Kidney tubule cell (primary cell): ENCODE data around the gene DLG1.
"Not testable (repeated sequence)": the region's sequence is repeated elsewhere in the genome, so short reads cannot be mapped to it uniquely, and the experiment has no call there.

Experiments
- DNase-seq: peaks from one replicate; pipeline ENCODE4 v3.0.0-alpha.2; 2018; ENCODE audit warnings: low spot score

DLG1 gene

GRCh38 chr3:197209366-197210260 is 88.8 kb downstream of the DLG1 start:
- peak; percentile 19 for DNase-seq

GRCh38 chr3:197206913-197207312 is 91.5 kb downstream of the DLG1 start:
- no peak for DNase-seq

- DNase-seq: no peak
Observed at GRCh38 chr3:197205675-197206074, 92.7 kb downstream of the DLG1 start.

- DNase-seq: no peak
Observed at GRCh38 chr3:197205265-197205664, 93.1 kb downstream of the DLG1 start.

- DNase-seq: no peak
Observed at GRCh38 chr3:197204736-197205135, 93.7 kb downstream of the DLG1 start.

- DNase-seq: no peak
Observed at GRCh38 chr3:197203714-197204146, 94.7 kb downstream of the DLG1 start.

GRCh38 chr3:197202694-197203093 is 95.7 kb downstream of the DLG1 start:
- DNase-seq: no peak

- DNase-seq: no peak
Observed at GRCh38 chr3:197201791-197202452, 96.5 kb downstream of the DLG1 start.

- DNase-seq: not testable (repeated sequence)
Observed at GRCh38 chr3:197200856-197201255, 97.6 kb downstream of the DLG1 start.

- DNase-seq: no peak
Observed at GRCh38 chr3:197197334-197197733, 101.1 kb downstream of the DLG1 start.

GRCh38 chr3:197196192-197196591 is 102.2 kb downstream of the DLG1 start:
- no peak for DNase-seq

- no peak for DNase-seq
Observed at GRCh38 chr3:197195326-197195725, 103.1 kb downstream of the DLG1 start.

GRCh38 chr3:197193759-197194158 is 104.7 kb downstream of the DLG1 start:
- DNase-seq: not testable (repeated sequence)

- no peak for DNase-seq
Observed at GRCh38 chr3:197191897-197192296, 106.5 kb downstream of the DLG1 start.

GRCh38 chr3:197189623-197190022 is 108.8 kb downstream of the DLG1 start:
- DNase-seq: no peak

GRCh38 chr3:197188963-197189362 is 109.4 kb downstream of the DLG1 start:
- no peak for DNase-seq

GRCh38 chr3:197186887-197187588 is 111.4 kb downstream of the DLG1 start:
- peak; percentile 52 for DNase-seq

- no peak for DNase-seq
Observed at GRCh38 chr3:197183582-197183981, 114.8 kb downstream of the DLG1 start.

- no peak for DNase-seq
Observed at GRCh38 chr3:197181741-197182140, 116.7 kb downstream of the DLG1 start.

GRCh38 chr3:197178998-197179397 is 119.4 kb downstream of the DLG1 start:
- DNase-seq: no peak

- DNase-seq: no peak
Observed at GRCh38 chr3:197175503-197175902, 122.9 kb downstream of the DLG1 start.

GRCh38 chr3:197174927-197175326 is 123.5 kb downstream of the DLG1 start:
- no peak for DNase-seq

- DNase-seq: no peak
Observed at GRCh38 chr3:197173620-197174019, 124.8 kb downstream of the DLG1 start.
